Thyroid gland (tissue), 4 donors: Measurements from ENCODE around the gene PHLPP1. TPM values are rescaled to one million over a fixed set of nuclear protein-coding genes. Genes with fewer than 3 reads are reported as not detected.
"Not testable (repeated sequence)": the region's sequence is repeated elsewhere in the genome, so short reads cannot be mapped to it uniquely, and the experiment has no call there.

ENCODE experiments used
- DNase-seq, 2 donors: peaks; one replicate each; pipeline ENCODE4 v3.0.0-alpha.2; 2019
- H3K27ac ChIP-seq, 3 donors: fragments of 200-600 bp; sonication (generic); 1 replicate in 2 of 3; 2 replicates in 1 of 3; pipeline ENCODE4 v1.5.1; 2016 to 2019; ENCODE audit warnings: mild to moderate bottlenecking in 1 of 3, moderate library complexity in 1 of 3
- H3K27me3 ChIP-seq: fragments of 200-600 bp; sonication (generic); one replicate; pipeline ENCODE4 v1.5.1; 2019
- H3K36me3 ChIP-seq, 2 donors: fragments of 200-600 bp; sonication (generic); one replicate each; pipeline ENCODE4 v1.5.1; 2016 to 2019
- H3K4me1 ChIP-seq, 2 donors: fragments of 200-600 bp; sonication (generic); one replicate each; pipeline ENCODE4 v1.5.1; 2017 to 2019
- H3K4me3 ChIP-seq, 3 donors: fragments of 200-600 bp; sonication (generic); replicated peaks in 1 of 3; 1 replicate in 2 of 3; 2 replicates in 1 of 3; pipeline ENCODE4 v1.5.1; 2016; ENCODE audit warnings: mild to moderate bottlenecking in 1 of 3
- H3K9me3 ChIP-seq: fragments of 200-600 bp; sonication (generic); one replicate; pipeline ENCODE4 v1.5.1; 2017
- POLR2A ChIP-seq, 2 donors: fragments of 450-650 bp; IDR thresholded peaks; one replicate each; pipeline ENCODE4 v1.6.1; 2017; ENCODE audit warnings: antibody characterized with exemption in 2 of 2, mild to moderate bottlenecking in 2 of 2, moderate library complexity in 1 of 2
- WGBS, 2 donors: methylation state at CpG; one replicate each; pipeline ENCODE4 v1.1.5; 2017; 5-methylcytosine and 5-hydroxymethylcytosine counted together
- intact Hi-C: fragments of 100-400 bp; cut with DNase I; formaldehyde crosslinking; loops from one replicate; pipeline ENCODE4 v1.15.1; 2023
- total RNA-seq, 4 donors: library from RNA; depleted of rRNA; stranded (reverse); fragments of >200 nt; gene quantifications; one replicate each; pipeline ENCODE4 v1.2.3, GENCODE V29; 2016
- TF ChIP-seq, protein P1 (sequence below), 6 experiments: fragments of 200-600 bp in 3 of 6; fragments of 450-650 bp in 3 of 6; sonication (generic) in 3 of 6; IDR thresholded peaks; one replicate each; pipeline ENCODE4 v1.5.1; 2016 to 2019; ENCODE audit warnings: antibody characterized with exemption in 6 of 6, mild to moderate bottlenecking in 2 of 6, inconsistent platforms in 1 of 6, moderate library complexity in 1 of 6

The PHLPP1 gene
- total RNA-seq, 4 donors from 2014 or later = 14.6 to 22.7 (median 20.4) TPM

- WGBS, 2 donors = 36 to 68% methylated on average over 2 of the region's 2 CpGs
- H3K36me3 ChIP-seq = no peaks in the 10 kb centered on the region
- intact Hi-C loops = no loop called here
Measured at GRCh38 chr18:62912885-62913284, 197.5 kb downstream of the PHLPP1 start.

DNA sequence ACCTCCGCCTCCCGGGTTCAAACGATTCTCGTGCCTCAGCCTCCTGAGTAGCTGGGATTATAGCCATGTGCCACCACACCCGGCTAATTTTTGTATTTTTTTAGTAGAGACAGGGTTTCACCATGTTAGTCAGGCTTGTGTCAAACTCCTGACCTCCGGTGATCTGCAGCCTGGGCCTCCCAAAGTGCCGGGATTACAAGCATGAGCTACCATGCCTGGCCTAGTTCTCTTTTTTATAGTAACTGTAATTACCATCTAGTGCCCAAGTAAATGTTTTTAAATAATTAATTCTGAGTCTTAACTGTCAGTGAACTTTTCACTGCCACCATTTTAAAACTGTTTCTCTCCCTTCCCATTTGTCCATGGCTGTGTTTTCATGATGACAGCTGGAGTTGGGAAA, 198.5 kb downstream of the PHLPP1 start:
- H3K9me3 ChIP-seq, H3K4me3 ChIP-seq, H3K36me3 ChIP-seq, H3K27me3 ChIP-seq, intact Hi-C loops: not testable (repeated sequence)
- 74 to 92% methylated on average over 7 of the region's 7 CpGs for WGBS, 2 donors
- Histone ChIP-seq H3K27ac (peak overlapping the region in 1 of 3 donors; percentile 63), H3K4me1 (peaks cover 8 to 18% of the 10 kb centered on the region in 2 donors)
- peak in 1 of 2 donors; percentile 18 for DNase-seq

More at GRCh38 chr18:62912885-62913284, 197.5 kb downstream of the PHLPP1 start:
- Histone ChIP-seq H3K27me3 (no peaks in the 10 kb centered on the region), H3K4me1 (peaks cover 8 to 18% of the 10 kb centered on the region in 2 donors), H3K27ac (no peak overlapping the region), H3K9me3 (no peaks in the 10 kb centered on the region), H3K4me3 (no peak overlapping the region)
- TF ChIP-seq POLR2A (IDR thresholded peaks at IDR 0.05) = no peak
- TF ChIP-seq, protein P1, sequence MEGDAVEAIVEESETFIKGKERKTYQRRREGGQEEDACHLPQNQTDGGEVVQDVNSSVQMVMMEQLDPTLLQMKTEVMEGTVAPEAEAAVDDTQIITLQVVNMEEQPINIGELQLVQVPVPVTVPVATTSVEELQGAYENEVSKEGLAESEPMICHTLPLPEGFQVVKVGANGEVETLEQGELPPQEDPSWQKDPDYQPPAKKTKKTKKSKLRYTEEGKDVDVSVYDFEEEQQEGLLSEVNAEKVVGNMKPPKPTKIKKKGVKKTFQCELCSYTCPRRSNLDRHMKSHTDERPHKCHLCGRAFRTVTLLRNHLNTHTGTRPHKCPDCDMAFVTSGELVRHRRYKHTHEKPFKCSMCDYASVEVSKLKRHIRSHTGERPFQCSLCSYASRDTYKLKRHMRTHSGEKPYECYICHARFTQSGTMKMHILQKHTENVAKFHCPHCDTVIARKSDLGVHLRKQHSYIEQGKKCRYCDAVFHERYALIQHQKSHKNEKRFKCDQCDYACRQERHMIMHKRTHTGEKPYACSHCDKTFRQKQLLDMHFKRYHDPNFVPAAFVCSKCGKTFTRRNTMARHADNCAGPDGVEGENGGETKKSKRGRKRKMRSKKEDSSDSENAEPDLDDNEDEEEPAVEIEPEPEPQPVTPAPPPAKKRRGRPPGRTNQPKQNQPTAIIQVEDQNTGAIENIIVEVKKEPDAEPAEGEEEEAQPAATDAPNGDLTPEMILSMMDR (IDR thresholded peaks at IDR 0.05) = no peak
- no peak for DNase-seq

DNA sequence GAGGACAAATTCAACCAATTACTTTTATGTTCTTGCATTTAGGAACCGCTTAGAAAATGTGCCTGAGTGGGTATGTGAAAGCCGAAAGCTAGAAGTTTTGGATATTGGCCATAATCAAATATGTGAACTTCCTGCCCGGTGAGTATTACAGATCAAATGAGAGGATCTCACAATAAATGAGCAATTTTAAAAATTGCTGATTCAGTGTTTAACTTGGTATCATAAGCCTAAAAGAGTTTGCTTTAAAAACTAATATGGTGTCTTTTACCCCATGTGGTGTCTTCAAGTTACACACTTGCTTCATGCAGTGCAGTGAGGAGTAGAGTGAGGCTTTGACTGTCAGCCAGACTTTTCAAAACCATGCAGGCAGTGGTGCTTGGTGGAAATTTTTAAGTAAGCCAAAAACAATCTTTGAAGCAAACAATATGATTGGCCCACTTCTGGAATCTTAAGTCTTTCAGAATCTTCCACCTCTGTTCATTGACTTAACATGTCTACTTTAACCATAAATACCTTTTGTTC, 199.6 kb downstream of the PHLPP1 start:
- TF ChIP-seq, protein P1 (IDR thresholded peaks at IDR 0.05) = no peak
- no peak for TF ChIP-seq POLR2A (IDR thresholded peaks at IDR 0.05)
- intact Hi-C loops = no loop called here
- Histone ChIP-seq H3K36me3 (no peaks in the 10 kb centered on the region), H3K4me3 (no peak overlapping the region), H3K27me3 (no peaks in the 10 kb centered on the region), H3K27ac (peak overlapping the region; percentile 51 to 70 (median 63)), H3K9me3 (no peaks in the 10 kb centered on the region), H3K4me1 (peaks cover 18 to 24% of the 10 kb centered on the region in 2 donors)
- DNase-seq = peak; percentile 33 to 35
- 93% methylated on average over 3 of the region's 3 CpGs for WGBS, 2 donors

- Histone ChIP-seq H3K9me3 (no peaks in the 10 kb centered on the region), H3K27ac (no peak overlapping the region), H3K27me3 (no peaks in the 10 kb centered on the region), H3K36me3 (no peaks in the 10 kb centered on the region), H3K4me3 (no peak overlapping the region), H3K4me1 (peaks cover 20 to 24% of the 10 kb centered on the region in 2 donors)
- no peak for DNase-seq
- intact Hi-C loops = no loop called here
- TF ChIP-seq, protein P1 (IDR thresholded peaks at IDR 0.05) = no peak
- no peak for TF ChIP-seq POLR2A (IDR thresholded peaks at IDR 0.05)
Measured at GRCh38 chr18:62918361-62918760, 203.0 kb downstream of the PHLPP1 start.

GRCh38 chr18:62919109-62919838, 203.9 kb downstream of the PHLPP1 start:
- TF ChIP-seq, protein P1 (IDR thresholded peaks at IDR 0.05) = no peak
- TF ChIP-seq POLR2A (IDR thresholded peaks at IDR 0.05) = no peak
- WGBS, 2 donors = 42 to 46% methylated on average over 2 of the region's 2 CpGs
- Histone ChIP-seq H3K36me3 (no peaks in the 10 kb centered on the region), H3K4me1 (peaks cover 20 to 23% of the 10 kb centered on the region in 2 donors), H3K4me3 (no peak overlapping the region), H3K9me3 (no peaks in the 10 kb centered on the region), H3K27ac (peak overlapping the region; percentile 30 to 54 (median 34)), H3K27me3 (no peaks in the 10 kb centered on the region)
- intact Hi-C loops = no loop called here
- DNase-seq = no peak
